ENCODE data around the gene LAPTM5. TPM values are rescaled to one million over a fixed set of nuclear protein-coding genes. Genes with fewer than 3 reads are reported as not detected.

LAPTM5 gene
- total and polyA plus RNA-seq, 2 of the 13 experiments (the other 11 are each of a cell fraction or from before 2014, with no cell fraction given) = 0.41 to 0.86 TPM

- ChIA-PET POLR2A (no interaction called here), CTCF (ENCODE audit: low intra/inter-chr PET ratio, low total read pairs) (interaction anchor here (1.7 to 3.1 kb wide), 4 partner anchors 20 to 147 kb away, joined by 6 to 27 read pairs (median 16); no protein-coding TSS in a partner anchor)
- Histone ChIP-seq H3K9ac (ENCODE audit: insufficient read depth, low read depth, low read length) (no peak overlapping the region), H3K9me3 (ENCODE audit: low read length) (no peaks in the 10 kb centered on the region), H4K20me1 (ENCODE audit: insufficient read depth, low read length) (no peaks in the 10 kb centered on the region), H3K27me3 (ENCODE audit: control insufficient read depth in 1 of 2, insufficient read depth in 2 of 2, low read length in 2 of 2) (no peaks in the 10 kb centered on the region; a peak in 1 of 5 replicates), H3K36me3 (replicated peaks in 1 of 2; ENCODE audit: control insufficient read depth in 1 of 2, insufficient read depth in 2 of 2, low read length in 2 of 2) (no peaks in the 10 kb centered on the region), H3K4me1 (ENCODE audit: insufficient read depth, low read length) (peaks cover 46% of the 10 kb centered on the region), H3K4me2 (ENCODE audit: low read depth, low read length) (no peak overlapping the region), H3K4me3 (replicated peaks in 1 of 3; ENCODE audit: insufficient read depth in 1 of 3, low read depth in 2 of 3, low read length in 3 of 3) (no peak overlapping the region), H3K79me2 (ENCODE audit: insufficient read depth, low read length) (no peaks in the 10 kb centered on the region), H2AFZ (ENCODE audit: low read length) (no peak overlapping the region), H3K27ac (ENCODE audit: extremely low read length, insufficient read depth, low read length) (no peak overlapping the region)
- in situ Hi-C loops (cut with HindIII; ENCODE audit: extremely low pct_ligation_motif_present, low pct_unique_long_range_greater_than_20kb) = no loop called here
- DNase-seq (ENCODE audit: low spot score) = no peak
- WGBS (ENCODE audit: low lambda C conversion rate) = 54% methylated on average over 10 of the region's 10 CpGs
- BruUV-seq (replicated peaks) = no TSS peak
- no peak for ATAC-seq
- FAIRE-seq = no peak
- intact Hi-C loops (cut with micrococcal nuclease; ENCODE audit: unreplicated experiment) = loop anchor here (1.0 to 2.0 kb wide), 2 partner anchors 129 to 147 kb away; no protein-coding TSS in a partner anchor
- TF ChIP-seq ZSCAN12 (CRISPR knock-in tag; IDR thresholded peaks at IDR 0.05) (no peak), ZNF142 (CRISPR knock-in tag; IDR thresholded peaks at IDR 0.05) (no peak), ZNF605 (CRISPR knock-in tag; IDR thresholded peaks at IDR 0.05) (no peak), RERE (CRISPR knock-in tag; IDR thresholded peaks at IDR 0.05; ENCODE audit: low read depth) (no peak), DPF2 (CRISPR knock-in tag; IDR thresholded peaks at IDR 0.05; ENCODE audit: borderline replicate concordance, low read depth) (no peak), ZNF251 (CRISPR knock-in tag; IDR thresholded peaks at IDR 0.05) (no peak), PITX1 (CRISPR knock-in tag; IDR thresholded peaks at IDR 0.05) (no peak), DZIP1 (CRISPR knock-in tag; IDR thresholded peaks at IDR 0.05) (no peak), ZSCAN9 (CRISPR knock-in tag; IDR thresholded peaks at IDR 0.05; ENCODE audit: borderline replicate concordance) (no peak), KLF12 (CRISPR knock-in tag; IDR thresholded peaks at IDR 0.05; ENCODE audit: borderline replicate concordance) (no peak), ELF3 (CRISPR knock-in tag; IDR thresholded peaks at IDR 0.05) (no peak)
These were observed 24.3 kb upstream of the LAPTM5 start for GRCh38 chr1:30781906-30782305.

All from HepG2 (cell line).